ENCODE measurements around the gene PRKAG1. TPM values are rescaled to one million over a fixed set of nuclear protein-coding genes. Genes with fewer than 3 reads are reported as not detected.
"Not testable (repeated sequence)": the region's sequence is repeated elsewhere in the genome, so short reads cannot be mapped to it uniquely, and the experiment has no call there.

PRKAG1 gene
- total RNA-seq = 67.0 and 76.0 TPM in 2 replicates
- 88.8 TPM for polyA plus RNA-seq (2012)

GRCh38 chr12:49018261-49019119 is at the start of gene PRKAG1:
TSS of gene PRKAG1 (minus strand) at chr12:49018776. CDS start at chr12:49018740, 36 bp downstream.
- peak; percentile 98 for DNase-seq (ENCODE audit: low read depth)

GRCh38 chr12:49066120-49066519 is 47.5 kb upstream of the PRKAG1 start:
- DNase-seq (ENCODE audit: low read depth) = no peak

GRCh38 chr12:49064767-49065152 is 46.2 kb upstream of the PRKAG1 start:
- DNase-seq (ENCODE audit: low read depth) = no peak

GRCh38 chr12:49061916-49062315 is 43.3 kb upstream of the PRKAG1 start:
- DNase-seq (ENCODE audit: low read depth) = not testable (repeated sequence)

GRCh38 chr12:49061157-49061650 is 42.6 kb upstream of the PRKAG1 start:
- no peak for DNase-seq (ENCODE audit: low read depth)

GRCh38 chr12:49060237-49061156 is 41.9 kb upstream of the PRKAG1 start, which contains the start of gene KMT2D:
TSS of gene KMT2D (minus strand) at chr12:49060794. CDS start at chr12:49055324, 5,470 bp downstream.
- peak; percentile 96 for DNase-seq (ENCODE audit: low read depth)

- no peak for DNase-seq (ENCODE audit: low read depth)
Observed at GRCh38 chr12:49059299-49060171, 41.0 kb upstream of the PRKAG1 start.

GRCh38 chr12:49059045-49059298 is 40.4 kb upstream of the PRKAG1 start:
- DNase-seq (ENCODE audit: low read depth) = no peak

GRCh38 chr12:49058366-49059044 is 39.9 kb upstream of the PRKAG1 start:
- DNase-seq (ENCODE audit: low read depth) = no peak

- no peak for DNase-seq (ENCODE audit: low read depth)
Observed at GRCh38 chr12:49057888-49058287, 39.3 kb upstream of the PRKAG1 start.

- DNase-seq (ENCODE audit: low read depth) = peak; percentile 66
Observed at GRCh38 chr12:49055978-49056754, 37.6 kb upstream of the PRKAG1 start.

- DNase-seq (ENCODE audit: low read depth) = no peak
Observed at GRCh38 chr12:49055092-49055491, 36.5 kb upstream of the PRKAG1 start.

GRCh38 chr12:49054524-49054923 is 35.9 kb upstream of the PRKAG1 start:
- DNase-seq (ENCODE audit: low read depth) = no peak

- DNase-seq (ENCODE audit: low read depth) = no peak
Observed at GRCh38 chr12:49054096-49054495, 35.5 kb upstream of the PRKAG1 start.

- DNase-seq (ENCODE audit: low read depth) = no peak
Observed at GRCh38 chr12:49052451-49053208, 34.1 kb upstream of the PRKAG1 start.

- DNase-seq (ENCODE audit: low read depth) = no peak
Observed at GRCh38 chr12:49051777-49052438, 33.3 kb upstream of the PRKAG1 start.

GRCh38 chr12:49051373-49051764 is 32.8 kb upstream of the PRKAG1 start:
- DNase-seq (ENCODE audit: low read depth) = no peak
